ENCODE measurements around the gene EDRF1. TPM values are rescaled to one million over a fixed set of nuclear protein-coding genes. Genes with fewer than 3 reads are reported as not detected.

EDRF1 gene
- total and polyA plus RNA-seq, 2 donors: 13.3 to 58.6 TPM

Other genes starting within 250 kb of the EDRF1 start
- not detected for gene TEX36, start 36.5 kb upstream of the EDRF1 start, total RNA-seq
- gene TEX36, start 36.5 kb upstream of the EDRF1 start, polyA plus RNA-seq: not detected
- 0.69 TPM for gene MMP21, start 56.1 kb downstream of the EDRF1 start, total RNA-seq
- gene MMP21, start 56.1 kb downstream of the EDRF1 start, polyA plus RNA-seq: not detected
- 45.6 TPM for gene UROS, start 103.5 kb downstream of the EDRF1 start, total RNA-seq
- gene UROS, start 103.5 kb downstream of the EDRF1 start, polyA plus RNA-seq: 32.3 TPM
- 38.8 TPM for gene BCCIP, start 103.8 kb downstream of the EDRF1 start, total RNA-seq
- gene BCCIP, start 103.8 kb downstream of the EDRF1 start, polyA plus RNA-seq: 48.0 TPM
- gene DHX32, start 161.6 kb downstream of the EDRF1 start, total RNA-seq: 30.2 TPM
- 15.8 TPM for gene DHX32, start 161.6 kb downstream of the EDRF1 start, polyA plus RNA-seq
- 2.0 TPM for gene FANK1, start 176.9 kb downstream of the EDRF1 start, total RNA-seq
- 1.5 TPM for gene FANK1, start 176.9 kb downstream of the EDRF1 start, polyA plus RNA-seq

All from urinary bladder (tissue), 2 donors.